AG04450 (cell line): Measurements from ENCODE around the gene ITPR3. TPM values are rescaled to one million over a fixed set of nuclear protein-coding genes. Genes with fewer than 3 reads are reported as not detected.

Experiments
- CTCF ChIA-PET: fragments of 300-600, 350-600 bp; formaldehyde crosslinking; extraction: SDS; loops from one replicate; lab custom pipeline; 2022; ENCODE audit warnings: antibody characterized with exemption, inconsistent platforms; lab: Charles Lee
- POLR2A ChIA-PET: fragments of 350-600 bp; formaldehyde crosslinking; extraction: SDS; loops from one replicate; lab custom pipeline; 2021; ENCODE audit warnings: antibody characterized with exemption, inconsistent platforms; lab: Yijun Ruan, JAX
- DNase-seq: peaks from one replicate; pipeline ENCODE4 v3.0.0-alpha.2; 2011; ENCODE audit warnings: low read depth, low spot score
- H3K27ac ChIP-seq: one replicate; pipeline ENCODE4 v1.5.1; 2012; ENCODE audit warnings: low read depth, low read length, control low read depth
- H3K27me3 ChIP-seq: one replicate; pipeline ENCODE4 v1.6.0; 2012; ENCODE audit warnings: low read length; ENCODE audit not compliant: control insufficient read depth, insufficient read depth
- H3K4me3 ChIP-seq: 2 replicates; pipeline ENCODE4 v1.5.1; 2011; ENCODE audit warnings: mild to moderate bottlenecking, low read depth, low read length, control low read depth
- H3K9me3 ChIP-seq: 2 replicates; pipeline ENCODE4 v1.5.1; 2012; ENCODE audit warnings: low read length; ENCODE audit not compliant: control insufficient read depth, insufficient read depth
- polyA plus RNA-seq: library from polyadenylated mRNA; depleted of rRNA; stranded (reverse); fragments of >200 nt; gene quantifications from 2 replicates; pipeline ENCODE4 v1.2.3, GENCODE V29; 2011
- TF ChIP-seq, protein P1 (sequence below): IDR thresholded peaks from 2 replicates; pipeline ENCODE4 v1.5.1; 2011; ENCODE audit warnings: low read depth, low read length, control low read depth, inconsistent platforms

Gene ITPR3
- polyA plus RNA-seq, 1 experiment: 4.4 TPM

DNA sequence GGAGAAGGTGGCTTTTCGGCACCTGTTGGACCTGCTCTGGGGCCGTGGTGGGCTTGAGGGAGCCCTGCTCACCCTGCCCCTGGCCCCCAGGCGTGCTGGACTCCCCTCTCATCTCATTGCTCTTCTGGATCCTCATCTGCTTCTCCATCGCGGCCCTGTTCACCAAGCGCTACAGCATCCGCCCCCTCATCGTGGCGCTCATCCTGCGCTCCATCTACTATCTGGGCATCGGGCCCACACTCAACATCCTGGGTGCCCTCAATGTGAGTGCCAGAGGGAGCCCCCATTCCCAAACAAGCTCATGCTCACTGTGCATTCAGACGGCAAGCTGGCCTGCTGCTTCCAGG lies 68.0 kb downstream of the ITPR3 start:
- ChIA-PET CTCF (no interaction called here), POLR2A (no interaction called here)
- H3K27ac ChIP-seq: no peak overlapping the region
- DNase-seq: no peak
- no peaks in the 10 kb centered on the region; the same call in 1 of the 2 replicates for H3K9me3 ChIP-seq
- no peaks in the 10 kb centered on the region for H3K27me3 ChIP-seq
- TF ChIP-seq, protein P1, sequence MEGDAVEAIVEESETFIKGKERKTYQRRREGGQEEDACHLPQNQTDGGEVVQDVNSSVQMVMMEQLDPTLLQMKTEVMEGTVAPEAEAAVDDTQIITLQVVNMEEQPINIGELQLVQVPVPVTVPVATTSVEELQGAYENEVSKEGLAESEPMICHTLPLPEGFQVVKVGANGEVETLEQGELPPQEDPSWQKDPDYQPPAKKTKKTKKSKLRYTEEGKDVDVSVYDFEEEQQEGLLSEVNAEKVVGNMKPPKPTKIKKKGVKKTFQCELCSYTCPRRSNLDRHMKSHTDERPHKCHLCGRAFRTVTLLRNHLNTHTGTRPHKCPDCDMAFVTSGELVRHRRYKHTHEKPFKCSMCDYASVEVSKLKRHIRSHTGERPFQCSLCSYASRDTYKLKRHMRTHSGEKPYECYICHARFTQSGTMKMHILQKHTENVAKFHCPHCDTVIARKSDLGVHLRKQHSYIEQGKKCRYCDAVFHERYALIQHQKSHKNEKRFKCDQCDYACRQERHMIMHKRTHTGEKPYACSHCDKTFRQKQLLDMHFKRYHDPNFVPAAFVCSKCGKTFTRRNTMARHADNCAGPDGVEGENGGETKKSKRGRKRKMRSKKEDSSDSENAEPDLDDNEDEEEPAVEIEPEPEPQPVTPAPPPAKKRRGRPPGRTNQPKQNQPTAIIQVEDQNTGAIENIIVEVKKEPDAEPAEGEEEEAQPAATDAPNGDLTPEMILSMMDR: no peak
- H3K4me3 ChIP-seq: no peak overlapping the region

GRCh38 chr6:33689879-33690278 lies 68.8 kb downstream of the ITPR3 start:
- H3K4me3 ChIP-seq: no peak overlapping the region
- DNase-seq: no peak
- no peaks in the 10 kb centered on the region; the same call in 1 of the 2 replicates for H3K9me3 ChIP-seq
- CTCF ChIA-PET: interaction anchor here (0.7 to 1.4 kb wide), 4 partner anchors 11 to 474 kb away, joined by 3 to 5 read pairs (median 3); partner anchors contain the start of gene UQCC2
- no peaks in the 10 kb centered on the region for H3K27me3 ChIP-seq
- TF ChIP-seq, protein P1: no peak
- POLR2A ChIA-PET: no interaction called here
- no peak overlapping the region for H3K27ac ChIP-seq

DNA sequence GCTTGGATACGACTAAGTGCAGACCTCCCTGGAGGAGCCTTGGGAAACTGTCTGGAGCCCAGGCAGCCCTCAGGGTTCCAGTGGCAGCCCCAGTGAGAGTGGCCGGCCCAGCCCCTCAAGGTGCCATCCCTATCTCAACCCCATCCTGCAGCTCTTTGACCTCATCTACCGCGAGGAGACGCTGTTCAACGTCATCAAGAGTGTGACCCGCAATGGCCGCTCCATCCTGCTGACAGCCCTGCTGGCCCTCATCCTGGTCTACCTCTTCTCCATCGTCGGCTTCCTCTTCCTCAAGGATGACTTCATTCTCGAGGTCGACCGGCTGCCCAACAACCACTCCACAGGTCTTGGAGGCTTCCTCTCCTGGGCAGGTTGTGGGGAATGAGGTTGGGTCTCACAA lies 69.6 kb downstream of the ITPR3 start:
- DNase-seq: no peak
- H3K27ac ChIP-seq: no peak overlapping the region
- H3K4me3 ChIP-seq: no peak overlapping the region
- H3K9me3 ChIP-seq: no peaks in the 10 kb centered on the region; the same call in 1 of the 2 replicates
- CTCF ChIA-PET: interaction anchor here (0.8 to 1.4 kb wide), 4 partner anchors 10 to 473 kb away, joined by 3 to 5 read pairs (median 3); partner anchors contain the start of gene UQCC2
- POLR2A ChIA-PET: no interaction called here
- no peaks in the 10 kb centered on the region for H3K27me3 ChIP-seq
- TF ChIP-seq, protein P1: no peak

DNA sequence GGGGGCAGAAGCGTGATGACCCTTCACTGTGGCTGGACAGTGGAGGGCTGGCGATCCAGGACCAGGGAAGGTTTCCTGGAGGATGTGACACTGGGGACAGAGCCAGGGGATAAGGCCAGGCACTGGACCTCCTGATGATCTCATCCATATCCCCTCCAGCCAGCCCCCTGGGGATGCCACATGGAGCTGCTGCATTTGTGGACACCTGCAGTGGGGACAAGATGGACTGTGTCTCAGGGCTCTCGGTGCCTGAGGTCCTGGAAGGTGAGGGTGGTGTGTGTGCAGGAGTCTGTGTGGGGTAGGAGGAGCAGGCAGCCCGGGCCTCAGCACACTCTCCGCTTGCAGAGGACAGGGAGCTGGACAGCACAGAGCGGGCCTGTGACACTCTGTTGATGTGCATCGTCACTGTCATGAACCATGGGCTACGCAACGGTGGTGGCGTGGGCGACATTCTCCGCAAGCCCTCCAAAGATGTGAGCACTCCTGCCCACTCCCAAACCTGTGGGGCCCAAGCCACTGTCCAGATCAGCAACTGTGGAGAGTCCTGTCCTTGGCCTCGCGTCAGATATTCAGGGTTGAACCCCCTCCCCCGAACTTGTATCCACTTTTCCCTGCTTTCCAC lies 70.4 kb downstream of the ITPR3 start:
- POLR2A ChIA-PET: no interaction called here
- H3K9me3 ChIP-seq: no peaks in the 10 kb centered on the region; the same call in 1 of the 2 replicates
- H3K27ac ChIP-seq: no peak overlapping the region
- CTCF ChIA-PET: interaction anchor here (0.8 kb wide), 1 partner anchor 9 kb away, joined by 3 read pairs; no protein-coding TSS in a partner anchor
- H3K27me3 ChIP-seq: no peaks in the 10 kb centered on the region
- TF ChIP-seq, protein P1: no peak
- H3K4me3 ChIP-seq: no peak overlapping the region
- no peak for DNase-seq

DNA sequence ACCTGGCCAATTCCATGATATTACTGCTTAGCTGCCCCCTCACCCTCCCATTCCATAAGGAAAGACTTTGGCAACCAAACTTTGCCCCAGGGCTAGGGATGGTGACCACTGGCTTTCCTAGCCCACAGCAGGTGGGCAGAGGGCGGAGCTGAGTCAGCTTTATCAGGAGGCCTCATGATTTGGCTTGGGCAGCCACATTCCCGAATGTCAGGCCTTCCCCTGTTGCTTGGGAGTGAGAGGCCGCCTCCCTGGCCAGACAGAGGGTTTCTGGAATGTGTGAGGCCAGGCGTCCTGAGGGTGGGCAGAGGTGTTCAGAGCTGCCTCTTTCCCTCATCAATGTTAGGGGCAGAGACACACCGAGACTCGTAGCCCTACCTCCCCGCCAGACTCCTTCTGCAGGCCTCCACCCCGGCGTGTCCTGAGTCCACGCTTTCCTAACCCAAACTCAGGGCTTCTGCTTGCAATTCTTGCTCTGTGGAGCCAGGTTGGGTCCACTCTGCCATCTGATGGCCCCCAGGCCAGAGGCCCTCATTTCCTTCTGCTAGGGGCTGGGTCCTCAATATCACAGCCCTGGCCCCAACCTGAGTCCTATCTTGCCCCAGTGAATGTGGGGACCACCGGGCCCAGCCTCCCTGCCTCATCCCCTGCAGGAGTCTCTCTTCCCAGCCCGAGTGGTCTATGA lies 71.1 kb downstream of the ITPR3 start:
- ChIA-PET POLR2A (no interaction called here), CTCF (interaction anchor here (0.8 to 1.5 kb wide), 2 partner anchors 9 to 102 kb away, joined by 3 to 5 read pairs; no protein-coding TSS in a partner anchor)
- Histone ChIP-seq H3K9me3 (no peaks in the 10 kb centered on the region; the same call in 1 of the 2 replicates), H3K27me3 (no peaks in the 10 kb centered on the region), H3K4me3 (no peak overlapping the region), H3K27ac (no peak overlapping the region)
- DNase-seq: no peak
- TF ChIP-seq, protein P1: no peak
